Activated T-cell treated with anti-CD3 and anti-CD28 coated beads, Interleukin-2, amount 50 U/mL, for 1 hour (primary cell): ENCODE results near the gene PLCB1.

Experiments
- DNase-seq: peaks from one replicate; pipeline ENCODE4 v3.0.0-alpha.2; 2020

Gene PLCB1

GRCh38 chr20:8215361-8215781 is 83.3 kb downstream of the PLCB1 start:
- no peak for DNase-seq

- DNase-seq: no peak
These were observed 84.5 kb downstream of the PLCB1 start for GRCh38 chr20:8216375-8217200.

GRCh38 chr20:8218861-8219260 is 86.8 kb downstream of the PLCB1 start:
- no peak for DNase-seq

GRCh38 chr20:8219403-8219802 is 87.3 kb downstream of the PLCB1 start:
- DNase-seq: no peak

- DNase-seq: no peak
These were observed 88.7 kb downstream of the PLCB1 start for GRCh38 chr20:8220716-8221115.

GRCh38 chr20:8221887-8222419 is 89.9 kb downstream of the PLCB1 start:
- no peak for DNase-seq

- no peak for DNase-seq
These were observed 91.2 kb downstream of the PLCB1 start for GRCh38 chr20:8223091-8223870.

- DNase-seq: no peak
These were observed 93.6 kb downstream of the PLCB1 start for GRCh38 chr20:8225658-8226057.

- no peak for DNase-seq
These were observed 94.0 kb downstream of the PLCB1 start for GRCh38 chr20:8226106-8226505.

GRCh38 chr20:8227293-8227692 is 95.2 kb downstream of the PLCB1 start:
- no peak for DNase-seq

GRCh38 chr20:8228315-8228714 is 96.2 kb downstream of the PLCB1 start:
- no peak for DNase-seq

- DNase-seq: no peak
These were observed 97.0 kb downstream of the PLCB1 start for GRCh38 chr20:8229090-8229489.

- DNase-seq: no peak
These were observed 99.0 kb downstream of the PLCB1 start for GRCh38 chr20:8231038-8231437.

GRCh38 chr20:8232332-8232731 is 100.3 kb downstream of the PLCB1 start:
- no peak for DNase-seq

GRCh38 chr20:8234580-8234979 is 102.5 kb downstream of the PLCB1 start:
- DNase-seq: no peak

GRCh38 chr20:8242066-8242465 is 110.0 kb downstream of the PLCB1 start:
- DNase-seq: no peak

- DNase-seq: no peak
These were observed 111.0 kb downstream of the PLCB1 start for GRCh38 chr20:8242827-8243724.

GRCh38 chr20:8244637-8245036 is 112.6 kb downstream of the PLCB1 start:
- no peak for DNase-seq

GRCh38 chr20:8246153-8246552 is 114.1 kb downstream of the PLCB1 start:
- no peak for DNase-seq

- DNase-seq: no peak
These were observed 114.7 kb downstream of the PLCB1 start for GRCh38 chr20:8246716-8247115.

- no peak for DNase-seq
These were observed 116.0 kb downstream of the PLCB1 start for GRCh38 chr20:8248051-8248450.

- no peak for DNase-seq
These were observed 117.6 kb downstream of the PLCB1 start for GRCh38 chr20:8249634-8250033.
